ENCODE data around the gene FKBP2. TPM values are rescaled to one million over a fixed set of nuclear protein-coding genes. Genes with fewer than 3 reads are reported as not detected.

Gene FKBP2
- total and polyA plus RNA-seq, 2 of the 4 experiments (the other 2 are of a cell fraction): 36.2 to 76.4 TPM

DNA sequence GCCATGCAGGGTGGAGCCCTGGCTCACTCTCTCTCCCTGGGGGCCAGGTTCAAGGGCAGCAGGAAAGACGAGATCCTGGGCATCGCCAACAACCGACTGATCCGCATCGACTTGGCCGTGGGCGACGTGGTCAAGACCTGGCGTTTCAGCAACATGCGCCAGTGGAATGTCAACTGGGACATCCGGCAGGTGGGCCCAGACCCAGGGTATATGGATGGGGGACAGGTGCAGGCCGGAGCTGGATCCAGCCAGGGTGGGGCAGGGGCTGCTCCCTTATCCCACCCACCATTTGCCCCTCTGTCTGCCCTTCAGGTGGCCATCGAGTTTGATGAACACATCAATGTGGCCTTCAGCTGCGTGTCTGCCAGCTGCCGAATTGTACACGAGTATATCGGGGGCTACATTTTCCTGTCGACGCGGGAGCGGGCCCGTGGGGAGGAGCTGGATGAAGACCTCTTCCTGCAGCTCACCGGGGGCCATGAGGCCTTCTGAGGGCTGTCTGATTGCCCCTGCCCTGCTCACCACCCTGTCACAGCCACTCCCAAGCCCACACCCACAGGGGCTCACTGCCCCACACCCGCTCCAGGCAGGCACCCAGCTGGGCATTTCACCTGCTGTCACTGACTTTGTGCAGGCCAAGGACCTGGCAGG is 17.8 kb upstream of the FKBP2 start:
- ATAC-seq (ENCODE audit: low read depth) (no peak), DNase-seq (no peak)
- WGBS, 2 experiments (ENCODE audit: extremely low coverage in 2 of 2, insufficient read length in 1 of 2): 96% methylated on average over 19 of the region's 24 CpGs; no CpG with 5 or more reads in 1 of the 2 experiments
- no peak overlapping the region for H2BK5ac ChIP-seq (ENCODE audit: low read depth, low read length, poor library complexity, severe bottlenecking)
- H4K20me1 ChIP-seq (ENCODE audit: insufficient read depth, low read length): no peaks in the 10 kb centered on the region; the same call in 1 of the 2 replicates
- H3K36me3 ChIP-seq (ENCODE audit: control insufficient read depth, insufficient read depth, low read length): peaks cover 5% of the 10 kb centered on the region
- H3K23ac ChIP-seq (ENCODE audit: low read depth, low read length): no peak overlapping the region
- intact Hi-C loops (cut with micrococcal nuclease) (no loop called here), dilution Hi-C loops (cut with HindIII; ENCODE audit: low sequenced_read_pairs, unreplicated experiment) (no loop called here), in situ Hi-C loops (cut with MboI; ENCODE audit: low sequenced_read_pairs) (no loop called here)
- H3K4me2 ChIP-seq (ENCODE audit: low read depth, low read length): no peak overlapping the region
- peaks cover 24% of the 10 kb centered on the region for H3K9me1 ChIP-seq (ENCODE audit: insufficient read depth, low read length)
- H3K27ac ChIP-seq (ENCODE audit: insufficient read depth, low read length): no peak overlapping the region
- CTCF ChIA-PET: no interaction called here
- no peak overlapping the region for H4K5ac ChIP-seq (ENCODE audit: low read depth, low read length)
- no peak overlapping the region for H3K18ac ChIP-seq (ENCODE audit: low read depth, low read length)
- H4K91ac ChIP-seq (ENCODE audit: insufficient read depth, low read depth, low read length): no peak overlapping the region
- POLR2A ChIA-PET (ENCODE audit: unreplicated experiment): interaction anchor here (0.6 kb wide), 1 partner anchor 8 kb away, joined by 4 read pairs; no protein-coding TSS in a partner anchor
- H2BK15ac ChIP-seq (ENCODE audit: low read depth, low read length): no peak overlapping the region
- H3K4me3 ChIP-seq (ENCODE audit: insufficient read depth, low read depth, low read length): no peak overlapping the region
- no peak overlapping the region for H3K4ac ChIP-seq (ENCODE audit: low read depth, low read length)
- H2BK20ac ChIP-seq (ENCODE audit: low read depth, low read length): no peak overlapping the region
- H3K9ac ChIP-seq (ENCODE audit: low read depth, low read length): no peak overlapping the region
- no peak overlapping the region for H2BK120ac ChIP-seq (ENCODE audit: low read depth, low read length)
- peaks cover 14% of the 10 kb centered on the region for H3K4me1 ChIP-seq (ENCODE audit: control insufficient read depth, insufficient read depth, low read length)
- no peak overlapping the region for H3K56ac ChIP-seq (ENCODE audit: extremely low read depth, insufficient read depth, low read length)
- no peak overlapping the region for H3K14ac ChIP-seq (replicated peaks; ENCODE audit: low read depth, low read length)
- no peak overlapping the region for H2AFZ ChIP-seq (replicated peaks; ENCODE audit: low read length, poor library complexity)
- H3K9me3 ChIP-seq (ENCODE audit: control insufficient read depth, insufficient read depth, low read length): no peaks in the 10 kb centered on the region
- no TSS peak for BruUV-seq (replicated peaks)
- no peaks in the 10 kb centered on the region for H3K27me3 ChIP-seq (ENCODE audit: control insufficient read depth, insufficient read depth, low read length)
- H2AK5ac ChIP-seq (ENCODE audit: low read depth, low read length): no peak overlapping the region
- no peak overlapping the region for H2AK9ac ChIP-seq (replicated peaks; ENCODE audit: low read depth, low read length, poor library complexity)
- TF ChIP-seq BHLHE40 (IDR thresholded peaks at IDR 0.05; ENCODE audit: low read depth, low read length) (no peak), SMC3 (IDR thresholded peaks at IDR 0.05; ENCODE audit: low read depth, low read length) (no peak), POLR2A (IDR thresholded peaks at IDR 0.05; ENCODE audit: low read depth, low read length) (no peak), FOS (IDR thresholded peaks at IDR 0.05; ENCODE audit: low read depth, low read length) (no peak)
- TF ChIP-seq, protein P1, sequence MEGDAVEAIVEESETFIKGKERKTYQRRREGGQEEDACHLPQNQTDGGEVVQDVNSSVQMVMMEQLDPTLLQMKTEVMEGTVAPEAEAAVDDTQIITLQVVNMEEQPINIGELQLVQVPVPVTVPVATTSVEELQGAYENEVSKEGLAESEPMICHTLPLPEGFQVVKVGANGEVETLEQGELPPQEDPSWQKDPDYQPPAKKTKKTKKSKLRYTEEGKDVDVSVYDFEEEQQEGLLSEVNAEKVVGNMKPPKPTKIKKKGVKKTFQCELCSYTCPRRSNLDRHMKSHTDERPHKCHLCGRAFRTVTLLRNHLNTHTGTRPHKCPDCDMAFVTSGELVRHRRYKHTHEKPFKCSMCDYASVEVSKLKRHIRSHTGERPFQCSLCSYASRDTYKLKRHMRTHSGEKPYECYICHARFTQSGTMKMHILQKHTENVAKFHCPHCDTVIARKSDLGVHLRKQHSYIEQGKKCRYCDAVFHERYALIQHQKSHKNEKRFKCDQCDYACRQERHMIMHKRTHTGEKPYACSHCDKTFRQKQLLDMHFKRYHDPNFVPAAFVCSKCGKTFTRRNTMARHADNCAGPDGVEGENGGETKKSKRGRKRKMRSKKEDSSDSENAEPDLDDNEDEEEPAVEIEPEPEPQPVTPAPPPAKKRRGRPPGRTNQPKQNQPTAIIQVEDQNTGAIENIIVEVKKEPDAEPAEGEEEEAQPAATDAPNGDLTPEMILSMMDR (conservative IDR thresholded peaks at IDR 0.05; ENCODE audit: low read depth, low read length): no peak
- H4K8ac ChIP-seq (ENCODE audit: low read depth in 2 of 2, low read length in 2 of 2): no peak overlapping the region
- H3K79me1 ChIP-seq (ENCODE audit: low read depth in 1 of 2, low read length in 2 of 2): peaks cover 22 to 39% of the 10 kb centered on the region in 2 experiments; a peak in 3 of 4 replicates
